ENCODE data around the gene SLC10A3.

The SLC10A3 gene

GRCh38 chrX:154486396-154487207, 3.8 kb downstream of the SLC10A3 start, which contains the start of gene UBL4A:
TSS of gene UBL4A (minus strand) at chrX:154486615. CDS start at chrX:154486584, 31 bp downstream.
- no peak for DNase-seq (ENCODE audit: extremely low read depth, low read depth)

DNA sequence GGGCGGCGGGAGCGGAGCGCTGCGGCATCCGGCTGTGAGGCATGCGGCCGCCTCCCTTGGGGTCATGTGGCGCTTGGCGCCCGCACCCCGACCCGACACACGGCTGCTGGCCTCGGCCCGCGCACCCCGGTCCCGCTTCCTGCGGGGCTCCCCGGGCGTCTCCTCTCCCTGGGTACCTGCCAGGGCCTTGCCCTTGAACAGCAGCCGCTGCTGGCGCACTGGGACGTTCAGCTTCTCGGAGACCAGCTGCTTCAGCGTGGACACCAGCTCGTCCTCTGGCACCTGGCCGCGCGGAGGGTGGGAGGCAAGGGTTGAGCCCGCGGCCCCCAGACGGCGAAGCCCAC, 4.4 kb downstream of the SLC10A3 start:
- no peak for DNase-seq (ENCODE audit: extremely low read depth, low read depth)
- TF ChIP-seq, protein P1, sequence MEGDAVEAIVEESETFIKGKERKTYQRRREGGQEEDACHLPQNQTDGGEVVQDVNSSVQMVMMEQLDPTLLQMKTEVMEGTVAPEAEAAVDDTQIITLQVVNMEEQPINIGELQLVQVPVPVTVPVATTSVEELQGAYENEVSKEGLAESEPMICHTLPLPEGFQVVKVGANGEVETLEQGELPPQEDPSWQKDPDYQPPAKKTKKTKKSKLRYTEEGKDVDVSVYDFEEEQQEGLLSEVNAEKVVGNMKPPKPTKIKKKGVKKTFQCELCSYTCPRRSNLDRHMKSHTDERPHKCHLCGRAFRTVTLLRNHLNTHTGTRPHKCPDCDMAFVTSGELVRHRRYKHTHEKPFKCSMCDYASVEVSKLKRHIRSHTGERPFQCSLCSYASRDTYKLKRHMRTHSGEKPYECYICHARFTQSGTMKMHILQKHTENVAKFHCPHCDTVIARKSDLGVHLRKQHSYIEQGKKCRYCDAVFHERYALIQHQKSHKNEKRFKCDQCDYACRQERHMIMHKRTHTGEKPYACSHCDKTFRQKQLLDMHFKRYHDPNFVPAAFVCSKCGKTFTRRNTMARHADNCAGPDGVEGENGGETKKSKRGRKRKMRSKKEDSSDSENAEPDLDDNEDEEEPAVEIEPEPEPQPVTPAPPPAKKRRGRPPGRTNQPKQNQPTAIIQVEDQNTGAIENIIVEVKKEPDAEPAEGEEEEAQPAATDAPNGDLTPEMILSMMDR (IDR thresholded peaks at IDR 0.05; ENCODE audit: low read depth, low read length): no peak

More at GRCh38 chrX:154486396-154487207, 3.8 kb downstream of the SLC10A3 start, which contains the start of gene UBL4A:
- TF ChIP-seq, protein P1 (IDR thresholded peaks at IDR 0.05; ENCODE audit: low read depth, low read length): no peak

DNA sequence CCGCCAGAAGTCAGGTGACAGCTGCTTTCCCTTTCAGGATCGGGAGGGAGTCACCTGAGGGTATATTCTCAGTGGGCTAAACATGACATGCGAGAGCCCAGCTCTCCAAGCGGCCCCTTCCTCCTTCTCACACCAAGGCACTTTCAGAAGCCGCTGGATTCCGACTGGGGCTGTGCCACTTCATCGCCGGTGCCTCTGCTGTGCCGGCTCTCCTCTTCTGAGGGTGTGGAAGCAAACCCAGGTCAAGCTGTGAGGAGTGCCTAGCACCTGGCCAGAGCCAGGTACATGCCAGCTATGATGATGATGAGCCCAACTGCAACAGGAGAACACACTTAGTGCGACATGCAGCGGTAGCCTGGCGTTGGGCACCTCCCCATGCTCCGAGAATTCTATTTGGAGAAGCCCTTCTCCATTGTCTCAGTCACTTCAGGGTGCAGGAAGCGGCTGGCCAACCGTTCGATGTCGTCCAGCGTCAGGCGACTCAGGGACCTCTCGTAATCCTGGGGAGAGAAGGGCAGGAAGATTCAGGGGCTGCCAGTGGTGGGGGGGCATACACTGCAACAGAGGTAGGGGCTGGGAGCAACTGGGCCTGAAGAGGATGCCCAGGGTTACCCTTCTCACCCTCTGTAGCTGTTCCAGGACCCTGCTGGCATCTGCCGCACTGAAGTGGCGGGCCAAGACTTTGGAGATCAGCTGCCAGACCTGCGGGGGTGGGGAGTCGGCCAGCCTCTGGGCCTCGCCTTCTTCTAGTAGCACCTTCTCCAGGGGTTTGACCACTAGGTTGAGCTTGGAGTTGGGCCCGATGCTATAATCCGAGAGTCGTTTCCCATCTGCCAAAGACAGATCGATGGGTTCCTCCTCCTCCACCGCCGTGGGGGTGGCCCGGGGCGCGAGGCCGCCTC, 5.0 kb downstream of the SLC10A3 start:
- no peak for DNase-seq (ENCODE audit: extremely low read depth, low read depth)
- TF ChIP-seq, protein P1 (IDR thresholded peaks at IDR 0.05; ENCODE audit: low read depth, low read length): no peak

- DNase-seq (ENCODE audit: extremely low read depth, low read depth): no peak
- TF ChIP-seq, protein P1 (IDR thresholded peaks at IDR 0.05; ENCODE audit: low read depth, low read length): no peak
Measured at GRCh38 chrX:154484255-154485149, 5.9 kb downstream of the SLC10A3 start.

DNA sequence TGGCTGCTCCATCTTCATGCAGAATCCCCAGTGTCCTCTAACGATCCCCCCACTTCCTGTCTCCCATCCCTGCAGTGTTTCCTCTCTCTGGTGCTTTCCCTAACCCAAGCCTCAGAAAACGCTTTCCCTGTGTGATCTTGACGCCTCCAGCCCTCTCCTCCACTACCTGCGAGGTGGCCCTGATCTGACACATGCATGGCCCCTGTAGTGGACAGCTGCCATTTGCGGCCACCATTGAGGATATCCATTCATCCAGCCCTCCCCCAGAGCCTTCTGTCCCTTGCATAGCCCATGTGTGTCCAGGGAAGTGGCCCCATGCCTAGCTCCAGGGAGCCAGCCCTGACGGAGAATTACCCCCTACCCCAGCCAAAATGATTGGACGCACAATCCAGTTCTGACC, 7.1 kb downstream of the SLC10A3 start:
- no peak for DNase-seq (ENCODE audit: extremely low read depth, low read depth)
- TF ChIP-seq, protein P1 (IDR thresholded peaks at IDR 0.05; ENCODE audit: low read depth, low read length): no peak

GRCh38 chrX:154482786-154483185, 7.6 kb downstream of the SLC10A3 start:
- TF ChIP-seq, protein P1 (IDR thresholded peaks at IDR 0.05; ENCODE audit: low read depth, low read length): no peak
- no peak for DNase-seq (ENCODE audit: extremely low read depth, low read depth)
